GM19023 (cell line): Measurements from ENCODE around the gene KRTAP9-3.
"Not testable (repeated sequence)": the region's sequence is repeated elsewhere in the genome, so short reads cannot be mapped to it uniquely, and the experiment has no call there.

Experiments
- ATAC-seq: cut with Tn5 transposase; IDR thresholded peaks from one replicate; pipeline ENCODE4 v1.9.1; 2021; ENCODE audit warnings: mild to moderate bottlenecking, moderate library complexity; ENCODE audit not compliant: unreplicated experiment

Gene KRTAP9-3, protein sequence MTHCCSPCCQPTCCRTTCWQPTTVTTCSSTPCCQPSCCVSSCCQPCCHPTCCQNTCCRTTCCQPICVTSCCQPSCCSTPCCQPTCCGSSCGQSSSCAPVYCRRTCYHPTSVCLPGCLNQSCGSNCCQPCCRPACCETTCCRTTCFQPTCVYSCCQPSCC

GRCh38 chr17:41232399-41233105, at the start of gene KRTAP9-3:
Gene KRTAP9-3, plus strand, starts transcription at chr17:41232449. Its CDS starts 53 bp downstream, at chr17:41232502.
- not testable (repeated sequence) for ATAC-seq

DNA sequence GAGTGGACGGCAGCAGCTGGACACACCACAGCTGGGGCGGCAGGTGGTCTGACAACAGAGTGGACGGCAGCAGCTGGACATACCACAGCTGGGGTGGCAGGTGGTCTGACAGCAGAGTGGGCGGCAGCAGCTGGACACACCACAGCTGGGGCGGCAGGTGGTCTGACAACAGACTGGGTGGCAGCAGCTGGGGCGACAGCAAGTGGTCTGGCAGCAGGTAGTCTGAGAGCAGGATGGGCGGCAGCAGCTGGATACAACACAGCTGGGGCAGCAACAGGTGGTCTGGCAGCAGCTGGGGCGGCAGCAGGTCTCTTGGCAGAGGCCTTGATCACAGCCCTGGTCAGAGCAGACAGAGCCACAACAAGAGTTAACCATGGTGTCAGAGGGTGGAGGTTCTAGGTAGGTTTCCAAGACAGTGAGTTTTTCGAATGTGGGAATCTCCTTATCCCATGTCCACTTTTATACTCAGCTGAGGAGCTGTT, 47.7 kb upstream of the KRTAP9-3 start, which contains the start of gene KRTAP4-1:
TSS of gene KRTAP4-1 (minus strand) at position 432 of the 482 bp plus-strand sequence. CDS start at position 375, 57 bp downstream.
- ATAC-seq: no peak

- ATAC-seq: no peak
Observed at GRCh38 chr17:41185001-41185400, 47.2 kb upstream of the KRTAP9-3 start.

DNA sequence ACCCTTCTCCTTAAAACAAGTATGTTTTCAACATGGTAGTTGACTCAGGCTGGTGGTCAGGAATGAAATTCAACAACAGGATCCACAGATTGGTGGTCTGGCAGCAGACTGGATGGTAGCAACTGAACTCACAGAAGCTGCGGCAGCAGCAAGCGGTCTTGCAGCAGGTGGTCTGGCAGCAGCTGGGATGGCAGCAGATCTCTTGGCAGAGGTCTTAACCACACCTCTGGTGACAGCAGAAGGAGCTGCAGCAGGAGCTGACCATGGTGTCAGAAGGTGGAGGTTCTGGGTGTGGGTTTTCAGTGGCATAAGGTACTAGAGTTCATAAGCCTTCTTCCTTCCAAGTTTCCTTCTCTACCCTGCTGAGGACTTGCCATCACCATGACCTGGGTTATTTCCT, 45.4 kb upstream of the KRTAP9-3 start:
- ATAC-seq: no peak

GRCh38 chr17:41189837-41190318, 42.4 kb upstream of the KRTAP9-3 start, which contains the start of gene KRTAP9-1:
Gene KRTAP9-1, plus strand, starts transcription at chr17:41189887. Its CDS starts 0 bp downstream, at chr17:41189887.
- ATAC-seq: not testable (repeated sequence)

- ATAC-seq: no peak
Observed at GRCh38 chr17:41190328-41190727, 41.9 kb upstream of the KRTAP9-3 start.

DNA sequence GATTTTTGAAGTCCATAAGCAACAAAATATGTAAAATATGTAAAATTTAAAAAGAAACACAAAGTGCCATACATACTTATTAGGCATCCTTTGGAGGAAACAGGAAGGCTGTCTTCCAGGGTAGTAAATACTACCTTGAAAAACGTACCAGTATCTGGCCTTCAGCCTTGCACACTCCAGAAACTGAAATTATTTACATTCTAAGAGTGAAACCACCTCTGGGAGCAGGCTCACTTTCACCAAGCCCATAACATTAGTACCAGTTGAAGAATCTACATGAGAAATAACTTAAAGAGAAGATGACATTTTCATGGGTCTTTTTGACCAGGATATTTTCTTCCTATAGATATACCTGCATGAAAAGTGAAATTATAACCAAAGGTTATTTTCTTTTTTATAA, 36.2 kb upstream of the KRTAP9-3 start:
- no peak for ATAC-seq

DNA sequence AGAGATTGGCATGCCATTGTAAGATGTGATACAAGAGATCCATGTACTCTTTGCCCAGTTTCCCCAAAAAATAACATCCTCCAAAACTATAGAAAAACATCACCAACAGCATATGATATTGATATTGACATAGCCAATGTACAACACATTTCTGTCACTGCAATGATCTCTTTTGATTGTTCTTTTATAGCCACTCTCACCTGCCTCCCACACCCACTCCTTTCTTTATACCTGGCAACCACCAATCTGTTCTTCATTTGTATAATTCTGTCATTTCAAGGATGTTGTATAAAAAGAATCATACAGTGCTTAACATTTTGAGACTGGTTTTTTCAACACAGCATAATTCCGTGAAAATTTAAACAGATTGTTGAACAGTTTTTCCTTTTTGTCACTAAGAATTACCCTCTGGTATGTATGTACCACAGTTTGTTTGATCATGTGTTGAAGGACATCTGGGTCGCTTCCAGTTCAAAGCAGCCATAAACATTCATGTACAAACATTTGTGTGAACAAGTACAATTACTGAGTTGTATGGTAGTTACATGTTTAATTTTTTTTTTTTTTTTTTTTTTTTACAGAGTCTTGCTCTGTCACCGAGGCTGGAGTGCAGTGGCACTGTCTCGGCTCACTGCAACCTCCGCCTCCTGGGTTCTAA, 32.7 kb upstream of the KRTAP9-3 start:
- ATAC-seq: no peak

DNA sequence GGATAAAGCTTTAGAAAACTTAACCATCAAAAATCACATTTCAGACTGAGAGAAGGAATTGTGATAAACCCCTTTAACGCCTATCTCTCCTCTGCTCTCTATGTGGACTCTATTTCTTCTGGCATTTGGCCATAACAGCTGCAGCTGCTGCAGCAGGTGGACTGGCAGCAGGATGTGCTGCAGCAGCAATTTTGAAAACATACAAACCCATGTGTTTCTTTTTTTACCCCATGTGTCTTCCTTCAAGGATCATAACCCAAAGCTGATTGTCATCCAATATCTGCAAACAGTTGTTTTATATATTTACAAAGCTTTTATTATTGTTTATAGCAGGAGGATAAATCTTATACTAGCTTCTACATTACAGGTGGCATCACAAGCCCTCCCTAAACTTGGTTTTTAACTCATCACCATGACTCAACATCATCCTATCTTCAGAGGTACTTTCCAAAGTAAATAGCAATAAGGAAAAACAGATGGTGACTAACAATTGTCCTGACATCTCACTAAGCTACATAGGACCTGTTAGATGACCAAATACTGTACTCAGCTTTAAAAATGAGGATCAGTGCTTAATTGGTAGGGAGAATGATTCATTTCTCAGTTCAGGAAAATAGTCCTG, 20.3 kb upstream of the KRTAP9-3 start:
- no peak for ATAC-seq

DNA sequence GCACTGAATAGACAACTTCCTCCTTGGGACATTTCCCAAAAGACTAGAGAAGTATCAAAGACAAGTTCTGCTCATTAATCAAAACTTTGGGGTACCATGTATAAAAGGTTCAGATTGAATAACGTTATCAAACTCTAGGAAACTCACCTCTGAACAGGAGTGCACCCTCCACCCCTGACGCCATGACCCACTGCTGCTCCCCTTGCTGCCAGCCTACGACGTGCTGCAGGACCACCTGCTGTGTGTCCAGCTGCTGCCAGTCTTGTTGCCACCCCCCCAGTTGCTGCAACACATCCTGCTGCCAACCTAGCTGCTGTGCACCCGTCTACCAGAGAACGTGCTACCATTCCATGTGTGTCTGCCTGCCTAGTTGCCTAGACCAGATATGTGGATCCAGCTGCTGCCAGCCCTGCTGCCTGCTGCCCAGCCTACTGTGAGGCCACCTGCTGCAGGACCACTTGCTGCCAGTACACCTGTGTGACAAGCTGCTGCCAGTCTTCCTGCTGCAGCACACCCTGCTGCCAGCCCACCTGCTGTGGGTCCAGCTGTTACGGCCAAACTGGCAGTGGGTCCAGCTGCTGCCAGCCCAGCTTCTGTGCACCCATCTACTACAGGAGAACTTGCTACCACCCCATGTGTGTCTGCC, 19.6 kb upstream of the KRTAP9-3 start:
- ATAC-seq: no peak

DNA sequence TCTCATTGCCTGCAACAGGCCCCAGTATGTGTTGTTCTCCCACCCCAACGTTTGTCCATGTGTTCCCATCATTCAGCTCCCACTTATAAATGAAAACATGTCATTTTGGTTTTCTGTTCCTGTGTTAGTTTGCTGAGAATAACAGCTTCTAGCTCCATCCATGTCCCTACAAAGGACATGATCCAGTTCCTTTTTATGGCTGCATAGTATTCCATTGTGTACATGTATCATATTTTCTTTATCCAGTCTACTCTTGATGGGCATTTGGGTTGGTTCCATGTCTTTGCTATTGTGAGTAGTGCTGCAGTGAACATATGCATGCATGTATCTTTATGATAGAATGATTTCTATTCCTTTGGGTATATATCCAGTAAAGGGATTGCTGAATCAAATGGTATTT, 16.6 kb upstream of the KRTAP9-3 start:
- no peak for ATAC-seq

GRCh38 chr17:41223821-41224220, 8.4 kb upstream of the KRTAP9-3 start:
- no peak for ATAC-seq

- ATAC-seq: no peak
Observed at GRCh38 chr17:41226051-41226450, 6.2 kb upstream of the KRTAP9-3 start.

DNA sequence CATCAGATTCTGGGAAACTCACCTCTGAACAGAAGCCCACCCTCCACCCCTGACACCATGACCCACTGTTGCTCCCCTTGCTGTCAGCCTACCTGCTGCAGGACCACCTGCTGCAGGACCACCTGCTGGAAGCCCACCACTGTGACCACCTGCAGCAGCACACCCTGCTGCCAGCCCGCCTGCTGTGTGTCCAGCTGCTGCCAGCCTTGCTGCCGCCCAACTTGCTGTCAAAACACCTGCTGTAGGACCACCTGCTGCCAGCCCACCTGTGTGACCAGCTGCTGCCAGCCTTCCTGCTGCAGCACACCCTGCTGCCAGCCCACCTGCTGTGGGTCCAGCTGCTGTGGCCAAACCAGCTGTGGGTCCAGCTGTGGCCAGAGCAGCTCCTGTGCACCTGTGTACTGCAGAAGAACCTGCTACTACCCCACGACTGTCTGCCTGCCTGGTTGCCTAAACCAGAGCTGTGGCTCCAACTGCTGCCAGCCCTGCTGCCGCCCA, 5.6 kb upstream of the KRTAP9-3 start, which contains the start of gene KRTAP9-2:
TSS of gene KRTAP9-2 (plus strand) at position 51 of the 498 bp plus-strand sequence. CDS start at position 58, 7 bp downstream.
- ATAC-seq: not testable (repeated sequence)

DNA sequence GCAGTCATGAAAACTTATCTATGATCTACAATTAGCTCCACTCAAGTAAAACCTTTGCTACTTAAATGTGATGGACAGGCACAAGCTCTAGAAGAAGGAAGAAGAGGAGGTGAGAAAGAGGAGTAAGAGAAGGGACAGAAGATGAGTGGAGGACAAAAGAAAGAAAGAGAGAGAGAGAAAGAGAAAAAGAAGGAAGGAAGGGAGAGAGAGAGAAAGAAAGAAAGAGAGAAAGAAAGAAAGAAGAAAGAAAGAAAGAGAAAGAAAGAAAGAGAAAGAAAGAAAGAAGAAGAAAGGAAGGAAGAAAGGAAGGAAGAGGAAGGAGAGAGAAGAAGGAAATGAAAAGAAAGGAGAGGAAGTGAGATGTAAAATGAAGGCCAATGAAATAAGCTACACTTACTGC, 2.2 kb upstream of the KRTAP9-3 start:
- ATAC-seq: no peak

- no peak for ATAC-seq
Observed at GRCh38 chr17:41231731-41232130, 518 bp upstream of the KRTAP9-3 start.

DNA sequence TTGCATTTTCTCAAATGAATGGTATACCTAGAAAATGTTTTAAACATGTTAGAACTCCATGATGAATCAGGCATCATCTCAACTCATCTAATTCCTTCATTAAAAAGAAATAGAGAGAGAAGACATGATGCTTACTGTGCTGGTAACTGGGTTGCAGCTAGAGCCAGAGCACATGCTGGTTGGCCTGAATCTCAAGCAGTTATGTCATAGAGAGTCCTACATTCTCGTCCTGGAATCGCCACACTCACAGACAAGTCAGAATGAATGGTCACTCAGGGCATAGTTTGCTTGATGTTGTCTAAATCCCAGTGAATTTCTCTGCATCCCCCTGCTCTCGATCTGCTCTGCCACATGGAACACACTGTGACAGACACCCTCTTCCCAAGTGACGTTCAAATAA, 4.9 kb downstream of the KRTAP9-3 start:
- not testable (repeated sequence) for ATAC-seq

DNA sequence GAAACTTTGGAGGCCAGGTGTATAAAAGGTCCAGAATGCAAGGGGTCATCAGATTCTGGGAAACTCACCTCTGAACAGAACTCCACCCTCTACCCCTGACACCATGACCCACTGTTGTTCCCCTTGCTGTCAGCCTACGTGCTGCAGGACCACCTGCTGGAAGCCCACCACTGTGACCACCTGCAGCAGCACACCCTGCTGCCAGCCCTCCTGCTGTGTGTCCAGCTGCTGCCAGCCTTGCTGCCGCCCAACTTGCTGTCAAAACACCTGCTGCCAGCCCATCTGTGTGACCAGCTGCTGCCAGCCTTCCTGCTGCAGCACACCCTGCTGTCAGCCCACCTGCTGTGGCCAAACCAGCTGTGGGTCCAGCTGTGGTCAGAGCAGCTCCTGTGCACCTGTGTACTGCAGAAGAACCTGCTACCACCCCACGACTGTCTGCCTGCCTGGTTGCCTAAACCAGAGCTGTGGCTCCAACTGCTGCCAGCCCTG, 5.7 kb downstream of the KRTAP9-3 start, which contains the start of gene KRTAP9-8:
TSS of gene KRTAP9-8 (plus strand) at position 51 of the 489 bp plus-strand sequence. CDS start at position 104, 53 bp downstream.
- not testable (repeated sequence) for ATAC-seq

DNA sequence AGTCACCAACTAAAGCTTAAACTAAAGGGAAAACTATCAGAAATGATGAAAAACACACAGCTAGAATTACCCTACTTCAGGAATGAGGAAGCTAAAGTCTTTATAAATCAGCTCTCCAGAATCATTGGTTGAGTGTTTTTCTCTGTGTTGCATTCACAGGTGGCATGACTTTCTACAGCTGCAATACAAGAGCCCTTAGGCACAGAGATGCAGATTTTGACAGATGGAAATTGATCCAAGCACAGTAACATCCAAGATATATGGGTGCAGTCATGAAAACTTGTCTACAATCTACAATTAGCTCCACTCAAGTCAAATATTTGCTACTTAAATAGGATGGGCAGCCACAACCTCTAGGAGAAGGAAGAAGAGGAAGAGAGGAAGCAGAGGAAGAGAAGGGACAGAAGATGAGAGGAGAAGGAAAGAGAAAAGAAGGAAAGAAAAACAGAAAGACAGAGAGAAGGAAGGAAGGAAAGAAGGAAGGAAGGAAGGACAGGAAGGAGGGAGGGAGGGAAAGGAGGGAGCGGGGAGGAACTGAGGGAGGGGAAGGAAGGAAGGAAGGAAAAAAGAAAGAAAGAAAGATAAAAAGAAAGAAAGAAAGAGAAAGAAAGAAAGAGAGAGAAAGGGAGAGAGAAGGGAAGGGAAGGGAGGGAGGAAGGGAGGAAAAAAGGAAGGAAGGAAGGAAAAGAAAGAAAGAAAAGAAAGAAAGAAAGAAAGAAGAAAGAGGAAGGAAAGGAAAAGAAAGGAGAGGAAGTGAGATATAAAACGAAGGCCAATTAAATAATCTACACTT, 14.9 kb downstream of the KRTAP9-3 start:
- not testable (repeated sequence) for ATAC-seq
